Putamen (tissue), 1 donor: ENCODE data around the gene ACOXL.
A peak's percentile ranks its signal among the peaks of the same experiment; 100 is the strongest.

Source experiments
- DNase-seq: peaks from one replicate; pipeline ENCODE4 v3.0.0-alpha.2; 2016; ENCODE audit warnings: low spot score

The ACOXL gene

GRCh38 chr2:111139637-111140317 lies 407.4 kb downstream of the ACOXL start:
- no peak for DNase-seq

- no peak for DNase-seq
Measured at GRCh38 chr2:111140815-111141214, 408.4 kb downstream of the ACOXL start.

GRCh38 chr2:111142101-111142500 lies 409.7 kb downstream of the ACOXL start:
- no peak for DNase-seq

GRCh38 chr2:111143107-111143842 lies 410.9 kb downstream of the ACOXL start:
- no peak for DNase-seq

GRCh38 chr2:111143843-111144198 lies 411.4 kb downstream of the ACOXL start:
- DNase-seq, result no peak

GRCh38 chr2:111145103-111145760 lies 412.9 kb downstream of the ACOXL start:
- DNase-seq, result no peak

GRCh38 chr2:111145951-111146350 lies 413.6 kb downstream of the ACOXL start:
- DNase-seq, result no peak

- DNase-seq, result no peak
Measured at GRCh38 chr2:111148225-111148873, 416.0 kb downstream of the ACOXL start.

GRCh38 chr2:111148925-111149324 lies 416.6 kb downstream of the ACOXL start:
- DNase-seq, result no peak

- no peak for DNase-seq
Measured at GRCh38 chr2:111149882-111150455, 417.6 kb downstream of the ACOXL start.

- DNase-seq, result no peak
Measured at GRCh38 chr2:111154758-111155157, 422.4 kb downstream of the ACOXL start.

GRCh38 chr2:111155610-111156009 lies 423.2 kb downstream of the ACOXL start:
- DNase-seq, result peak; percentile 52

- DNase-seq, result no peak
Measured at GRCh38 chr2:111156529-111156928, 424.2 kb downstream of the ACOXL start.

GRCh38 chr2:111157071-111157661 lies 424.8 kb downstream of the ACOXL start:
- no peak for DNase-seq

- DNase-seq, result no peak
Measured at GRCh38 chr2:111157798-111158197, 425.4 kb downstream of the ACOXL start.

- DNase-seq, result no peak
Measured at GRCh38 chr2:111159641-111160040, 427.3 kb downstream of the ACOXL start.

- DNase-seq, result no peak
Measured at GRCh38 chr2:111160758-111161157, 428.4 kb downstream of the ACOXL start.

- DNase-seq, result peak; percentile 68
Measured at GRCh38 chr2:111161971-111162370, 429.6 kb downstream of the ACOXL start.

GRCh38 chr2:111162718-111163331 lies 430.5 kb downstream of the ACOXL start:
- no peak for DNase-seq

GRCh38 chr2:111164078-111164477 lies 431.7 kb downstream of the ACOXL start:
- DNase-seq, result no peak

GRCh38 chr2:111165084-111165483 lies 432.7 kb downstream of the ACOXL start:
- no peak for DNase-seq
